Esophagus muscularis mucosa (tissue), 4 donors: ENCODE measurements around the gene MYNN. TPM values are rescaled to one million over a fixed set of nuclear protein-coding genes. Genes with fewer than 3 reads are reported as not detected.

ENCODE experiments used
- DNase-seq: peaks from one replicate; pipeline ENCODE4 v3.0.0-alpha.2; 2017; ENCODE audit errors: extremely low spot score
- H3K27ac ChIP-seq, 4 donors: fragments of 200-600 bp; sonication (generic); replicated peaks in 1 of 4; 1 replicate in 3 of 4; 2 replicates in 1 of 4; pipeline ENCODE4 v1.5.1; 2016 to 2019; ENCODE audit warnings: mild to moderate bottlenecking in 1 of 4
- H3K27me3 ChIP-seq, 4 donors: fragments of 200-600 bp; sonication (generic); one replicate each; pipeline versions ENCODE4 v1.5.1 to v1.6.0; 2016 to 2019
- H3K36me3 ChIP-seq, 4 donors: fragments of 200-600 bp; sonication (generic); one replicate each; pipeline ENCODE4 v1.5.1; 2016 to 2019
- H3K4me1 ChIP-seq, 4 donors: fragments of 200-600 bp; sonication (generic); one replicate each; pipeline ENCODE4 v1.5.1; 2016 to 2019
- H3K4me3 ChIP-seq, 4 donors: fragments of 200-600 bp; sonication (generic); 1 replicate in 2 of 4; 2 replicates in 2 of 4; pipeline ENCODE4 v1.5.1; 2016 to 2019; ENCODE audit warnings: mild to moderate bottlenecking in 4 of 4, moderate library complexity in 1 of 4
- H3K9me3 ChIP-seq, 4 donors: fragments of 200-600 bp; sonication (generic); 1 replicate in 3 of 4; 2 replicates in 1 of 4; pipeline ENCODE4 v1.5.1; 2016 to 2019
- CTCF ChIP-seq, 3 experiments: fragments of 200-600 bp in 2 of 3; fragments of 450-650 bp in 1 of 3; sonication (generic) in 2 of 3; IDR thresholded peaks; one replicate each; pipeline ENCODE4 v1.5.1; 2017 to 2019; ENCODE audit warnings: antibody characterized with exemption in 3 of 3, mild to moderate bottlenecking in 2 of 3, moderate library complexity in 1 of 3
- EP300 ChIP-seq: sonication (generic); formaldehyde crosslinking; IDR thresholded peaks from one replicate; pipeline ENCODE4 v1.6.1; 2017; ENCODE audit warnings: antibody characterized with exemption
- POLR2A ChIP-seq: fragments of 450-650 bp; IDR thresholded peaks from one replicate; pipeline ENCODE4 v1.6.1; 2017; ENCODE audit warnings: antibody characterized with exemption, moderate library complexity, mild to moderate bottlenecking, low read depth
- POLR2AphosphoS5 ChIP-seq, 2 donors: sonication (generic); formaldehyde crosslinking; IDR thresholded peaks; one replicate each; pipeline ENCODE4 v1.6.1; 2017; ENCODE audit warnings: antibody characterized with exemption in 2 of 2
- WGBS: methylation state at CpG from one replicate; pipeline ENCODE4 v1.1.5; 2018; 5-methylcytosine and 5-hydroxymethylcytosine counted together
- intact Hi-C: fragments of 100-400 bp; cut with DNase I; formaldehyde crosslinking; loops from one replicate; pipeline ENCODE4 v1.15.1; 2023
- total RNA-seq, 4 donors: library from RNA; depleted of rRNA; stranded (reverse); fragments of >200 nt; gene quantifications; one replicate each; pipeline versions ENCODE4 v1.1.0 to v1.2.1, GENCODE V29; 2016

The MYNN gene
- total RNA-seq, 4 donors from 2014 or later, result 11.7 to 15.7 (median 14.7) TPM

- no peak for DNase-seq
- WGBS, result 96% methylated on average over 15 of the region's 15 CpGs
- Histone ChIP-seq H3K27ac (no peak overlapping the region), H3K4me3 (no peak overlapping the region), H3K36me3 (no peaks in the 10 kb centered on the region), H3K9me3 (no peaks in the 10 kb centered on the region), H3K27me3 (peaks cover 0 to 8% (median 0%) of the 10 kb centered on the region in 4 donors), H3K4me1 (no peaks in the 10 kb centered on the region)
- intact Hi-C loops, result no loop called here
- TF ChIP-seq POLR2A, result no peak
- TF ChIP-seq EP300, result no peak
- no peak for TF ChIP-seq CTCF (IDR thresholded peaks at IDR 0.05)
- no peak for TF ChIP-seq POLR2AphosphoS5 (IDR thresholded peaks at IDR 0.05)
Observed at GRCh38 chr3:169822091-169822490, 48.9 kb downstream of the MYNN start.

- intact Hi-C loops, result no loop called here
- WGBS, result 96% methylated on average over 16 of the region's 20 CpGs
- Histone ChIP-seq H3K4me3 (no peak overlapping the region), H3K27me3 (peaks cover 0 to 8% (median 0%) of the 10 kb centered on the region in 4 donors), H3K4me1 (no peaks in the 10 kb centered on the region), H3K36me3 (no peaks in the 10 kb centered on the region), H3K9me3 (no peaks in the 10 kb centered on the region), H3K27ac (no peak overlapping the region)
- DNase-seq, result no peak
- TF ChIP-seq EP300 (no peak), CTCF (IDR thresholded peaks at IDR 0.05) (no peak), POLR2A (no peak), POLR2AphosphoS5 (IDR thresholded peaks at IDR 0.05) (no peak)
Observed at GRCh38 chr3:169822540-169822939, 49.3 kb downstream of the MYNN start.

- Histone ChIP-seq H3K9me3 (no peaks in the 10 kb centered on the region), H3K36me3 (no peaks in the 10 kb centered on the region), H3K4me1 (no peaks in the 10 kb centered on the region), H3K27ac (no peak overlapping the region), H3K27me3 (peaks cover 0 to 8% (median 0%) of the 10 kb centered on the region in 4 donors), H3K4me3 (no peak overlapping the region)
- intact Hi-C loops, result no loop called here
- WGBS, result 79% methylated on average over 6 of the region's 6 CpGs
- no peak for DNase-seq
- no peak for TF ChIP-seq POLR2AphosphoS5 (IDR thresholded peaks at IDR 0.05)
- no peak for TF ChIP-seq POLR2A
- TF ChIP-seq CTCF (IDR thresholded peaks at IDR 0.05), result no peak
- TF ChIP-seq EP300, result no peak
Observed at GRCh38 chr3:169822983-169823382, 49.8 kb downstream of the MYNN start.

GRCh38 chr3:169825316-169825715 is 52.1 kb downstream of the MYNN start:
- no peak overlapping the region for H3K4me3 ChIP-seq
- H3K9me3 ChIP-seq, result no peaks in the 10 kb centered on the region
- DNase-seq, result no peak
- H3K27ac ChIP-seq, result no peak overlapping the region
- no peaks in the 10 kb centered on the region for H3K4me1 ChIP-seq
- no peak for TF ChIP-seq POLR2AphosphoS5 (IDR thresholded peaks at IDR 0.05)
- no peak for TF ChIP-seq POLR2A
- intact Hi-C loops, result no loop called here
- 83% methylated on average over 3 of the region's 3 CpGs for WGBS
- H3K36me3 ChIP-seq, result no peaks in the 10 kb centered on the region
- peaks cover 0 to 8% (median 0%) of the 10 kb centered on the region in 4 donors for H3K27me3 ChIP-seq

GRCh38 chr3:169827712-169828111 is 54.5 kb downstream of the MYNN start:
- DNase-seq, result no peak
- Histone ChIP-seq H3K4me1 (no peaks in the 10 kb centered on the region), H3K36me3 (no peaks in the 10 kb centered on the region), H3K9me3 (no peaks in the 10 kb centered on the region), H3K27ac (no peak overlapping the region), H3K27me3 (no peaks in the 10 kb centered on the region), H3K4me3 (no peak overlapping the region)
- intact Hi-C loops, result no loop called here
- 73% methylated on average over 4 of the region's 4 CpGs for WGBS
- TF ChIP-seq POLR2AphosphoS5 (IDR thresholded peaks at IDR 0.05), result no peak
- TF ChIP-seq CTCF (IDR thresholded peaks at IDR 0.05), result no peak
- TF ChIP-seq POLR2A, result no peak
- no peak for TF ChIP-seq EP300
